Muscle of leg (tissue), 11 donors: Measurements from ENCODE around the gene POFUT1. TPM values are rescaled to one million over a fixed set of nuclear protein-coding genes. Genes with fewer than 3 reads are reported as not detected.
A peak's percentile ranks its signal among the peaks of the same experiment; 100 is the strongest.

Source experiments
- DNase-seq: peaks from one replicate; pipeline ENCODE4 v3.0.0; 2013
- H3K27ac ChIP-seq: one replicate; pipeline ENCODE4 v1.5.1; 2013; ENCODE audit warnings: mild to moderate bottlenecking, low read length, control low read depth
- H3K27me3 ChIP-seq: one replicate; pipeline ENCODE4 v1.6.1; 2013; ENCODE audit warnings: low read length; ENCODE audit not compliant: control insufficient read depth, insufficient read depth
- H3K36me3 ChIP-seq: one replicate; pipeline ENCODE4 v1.6.1; 2013; ENCODE audit warnings: low read length; ENCODE audit not compliant: control insufficient read depth, insufficient read depth
- H3K4me1 ChIP-seq: one replicate; pipeline ENCODE4 v1.6.1; 2013; ENCODE audit warnings: low read length; ENCODE audit not compliant: control insufficient read depth, insufficient read depth
- H3K4me3 ChIP-seq: one replicate; pipeline ENCODE4 v1.5.1; 2013; ENCODE audit warnings: low read length, control low read depth
- H3K9me3 ChIP-seq: replicated peaks from 2 replicates; pipeline ENCODE4 v1.6.1; 2013; ENCODE audit warnings: low read depth, low read length; ENCODE audit not compliant: control insufficient read depth
- WGBS: methylation state at CpG from one replicate; pipeline ENCODE4 v1.1.5; 2013; ENCODE audit warnings: missing lambda C conversion rate; ENCODE audit not compliant: insufficient coverage; 5-methylcytosine and 5-hydroxymethylcytosine counted together
- polyA plus RNA-seq, 8 donors: library from polyadenylated mRNA; unstranded; fragments of 120-200 nt; gene quantifications; one replicate each; pipeline versions ENCODE4 v1.2.1 to v1.2.3, GENCODE V29; 2013; ENCODE audit warnings: inconsistent platforms in 1 of 8, low replicate concordance in 1 of 8; ENCODE audit not compliant: insufficient read length in 8 of 8, insufficient read depth in 1 of 8
- total RNA-seq: library from RNA; stranded (reverse); fragments of 120-200 nt; gene quantifications from one replicate; pipeline ENCODE4 v1.2.4, GENCODE V29; 2013

POFUT1 gene
- total and polyA plus RNA-seq, 9 donors = 23.2 to 39.1 (median 30.8) TPM

GRCh38 chr20:32277361-32278198 is 69.9 kb downstream of the POFUT1 start, which contains the start of gene KIF3B:
Gene KIF3B (plus strand): TSS chr20:32277651. CDS start chr20:32309778, 32,127 bp downstream.
- peak; percentile 96 for DNase-seq
- Histone ChIP-seq H3K4me3 (peak within 1 kb of the TSS; percentile 76), H3K36me3 (no peaks in the 10 kb centered on the region), H3K9me3 (no peaks in the 10 kb centered on the region), H3K27ac (peak within 1 kb of the TSS; percentile 42), H3K4me1 (peaks cover 20% of the 10 kb centered on the region), H3K27me3 (no peaks in the 10 kb centered on the region)
- WGBS = 3% methylated on average over 52 of the region's 62 CpGs

- Histone ChIP-seq H3K9me3 (no peaks in the 10 kb centered on the region), H3K27me3 (no peaks in the 10 kb centered on the region), H3K4me1 (peaks cover 21% of the 10 kb centered on the region), H3K36me3 (no peaks in the 10 kb centered on the region), H3K4me3 (peak overlapping the region; percentile 76), H3K27ac (peak overlapping the region; percentile 42)
- WGBS = 62% methylated on average over 3 of the region's 4 CpGs
- DNase-seq = peak; percentile 6
These were observed 70.5 kb downstream of the POFUT1 start for GRCh38 chr20:32278199-32278643.

GRCh38 chr20:32281711-32282110 is 74.0 kb downstream of the POFUT1 start:
- H3K9me3 ChIP-seq = no peaks in the 10 kb centered on the region
- H3K4me3 ChIP-seq = no peak overlapping the region
- H3K27me3 ChIP-seq = no peaks in the 10 kb centered on the region
- 93% methylated on average over 4 of the region's 4 CpGs for WGBS
- DNase-seq = no peak
- H3K4me1 ChIP-seq = peaks cover 22% of the 10 kb centered on the region
- no peaks in the 10 kb centered on the region for H3K36me3 ChIP-seq
- no peak overlapping the region for H3K27ac ChIP-seq

GRCh38 chr20:32282461-32282860 is 74.8 kb downstream of the POFUT1 start:
- DNase-seq = peak; percentile 50
- Histone ChIP-seq H3K9me3 (no peaks in the 10 kb centered on the region), H3K4me3 (no peak overlapping the region), H3K27me3 (no peaks in the 10 kb centered on the region), H3K4me1 (peaks cover 17% of the 10 kb centered on the region), H3K27ac (no peak overlapping the region), H3K36me3 (no peaks in the 10 kb centered on the region)
- 38% methylated on average over 4 of the region's 4 CpGs for WGBS

GRCh38 chr20:32285082-32285620 is 77.5 kb downstream of the POFUT1 start:
- H3K4me1 ChIP-seq = peaks cover 8% of the 10 kb centered on the region
- H3K27me3 ChIP-seq = no peaks in the 10 kb centered on the region
- DNase-seq = no peak
- WGBS = no CpG with 5 or more reads among the region's 3 CpGs
- H3K9me3 ChIP-seq = no peaks in the 10 kb centered on the region
- H3K36me3 ChIP-seq = no peaks in the 10 kb centered on the region
- no peak overlapping the region for H3K27ac ChIP-seq
- H3K4me3 ChIP-seq = no peak overlapping the region

- Histone ChIP-seq H3K27me3 (no peaks in the 10 kb centered on the region), H3K9me3 (no peaks in the 10 kb centered on the region), H3K4me1 (peaks cover 8% of the 10 kb centered on the region), H3K4me3 (no peak overlapping the region), H3K27ac (peak overlapping the region; percentile 38), H3K36me3 (no peaks in the 10 kb centered on the region)
- no CpG with 5 or more reads among the region's 4 CpGs for WGBS
- DNase-seq = peak; percentile 53
These were observed 78.1 kb downstream of the POFUT1 start for GRCh38 chr20:32285621-32286371.

GRCh38 chr20:32287231-32287638 is 79.6 kb downstream of the POFUT1 start:
- Histone ChIP-seq H3K9me3 (no peaks in the 10 kb centered on the region), H3K27me3 (no peaks in the 10 kb centered on the region), H3K36me3 (no peaks in the 10 kb centered on the region), H3K4me3 (no peak overlapping the region), H3K4me1 (peaks cover 5% of the 10 kb centered on the region), H3K27ac (no peak overlapping the region)
- WGBS = 96% methylated on average over 4 of the region's 6 CpGs
- DNase-seq = no peak

Other genes starting within 250 kb of the POFUT1 start
- 0.04 TPM for gene XKR7, start 239.7 kb upstream of the POFUT1 start, total RNA-seq
- gene XKR7, start 239.7 kb upstream of the POFUT1 start, polyA plus RNA-seq = under 1 TPM; 0.04 to 0.21 (median 0.08) TPM
- gene CCM2L, start 197.4 kb upstream of the POFUT1 start, total RNA-seq = 4.9 TPM
- 1 to 10 TPM; 5.0 to 7.8 (median 6.1) TPM for gene CCM2L, start 197.4 kb upstream of the POFUT1 start, polyA plus RNA-seq
- gene HCK, start 155.6 kb upstream of the POFUT1 start, total RNA-seq = 4.9 TPM
- gene HCK, start 155.6 kb upstream of the POFUT1 start, polyA plus RNA-seq = 1 to 10 TPM; 4.4 to 6.3 (median 4.4) TPM
- gene TM9SF4, start 98.2 kb upstream of the POFUT1 start, total RNA-seq = 25.7 TPM
- gene TM9SF4, start 98.2 kb upstream of the POFUT1 start, polyA plus RNA-seq = 10 to 100 TPM; 34.3 to 55.4 (median 44.1) TPM
- 3.3 TPM for gene PLAGL2, start 137 bp upstream of the POFUT1 start, total RNA-seq
- gene PLAGL2, start 137 bp upstream of the POFUT1 start, polyA plus RNA-seq = 10 to 100 TPM; 10.8 to 16.5 (median 14.0) TPM
- gene KIF3B, start 69.8 kb downstream of the POFUT1 start, total RNA-seq = 12.8 TPM
- gene KIF3B, start 69.8 kb downstream of the POFUT1 start, polyA plus RNA-seq = 10 to 100 TPM in 7 of 8 donors, 1 to 10 TPM in 1; 9.2 to 20.4 (median 12.7) TPM
- 28.4 TPM for gene ASXL1, start 150.5 kb downstream of the POFUT1 start, total RNA-seq
- 10 to 100 TPM; 32.8 to 42.3 (median 34.9) TPM for gene ASXL1, start 150.5 kb downstream of the POFUT1 start, polyA plus RNA-seq